SK-N-SH (cell line): ENCODE measurements around the gene VWC2L.

ENCODE experiments used
- EP300 ChIP-seq, 2 experiments: IDR thresholded peaks; 2 replicates each; pipeline versions ENCODE4 v1.4.0 to v1.6.1; 2012; ENCODE audit warnings: borderline replicate concordance in 1 of 2, low read depth in 1 of 2, low read length in 1 of 2
- FOXM1 ChIP-seq: IDR thresholded peaks from 2 replicates; pipeline ENCODE4 v1.4.0; 2012; ENCODE audit warnings: low read depth, mild to moderate bottlenecking
- MXI1 ChIP-seq: IDR thresholded peaks from 2 replicates; pipeline ENCODE4 v1.6.1; 2012; ENCODE audit warnings: mild to moderate bottlenecking, low read depth, low read length, improper control_type of control experiment
- RCOR1 ChIP-seq: fragments of 150-350 bp; IDR thresholded peaks from 2 replicates; pipeline ENCODE4 v1.6.1; 2017; ENCODE audit warnings: antibody characterized with exemption, low read length
- SMC3 ChIP-seq: IDR thresholded peaks from 2 replicates; pipeline ENCODE4 v1.6.1; 2012; ENCODE audit warnings: low read depth, low read length, improper control_type of control experiment
- TEAD4 ChIP-seq: IDR thresholded peaks from 2 replicates; pipeline ENCODE4 v1.4.0; 2012; ENCODE audit warnings: mild to moderate bottlenecking, borderline replicate concordance; ENCODE audit not compliant: insufficient read depth
- YY1 ChIP-seq: IDR thresholded peaks from 2 replicates; pipeline ENCODE4 v1.4.0; 2012; ENCODE audit warnings: low read depth, mild to moderate bottlenecking
- TF ChIP-seq, protein P1 (sequence below): IDR thresholded peaks from 2 replicates; pipeline ENCODE4 v1.4.0; 2012; ENCODE audit warnings: low read depth, borderline replicate concordance
- TF ChIP-seq, protein P2 (sequence below): fragments of 200-600 bp; sonication (generic); IDR thresholded peaks from 2 replicates; pipeline ENCODE4 v1.6.1; 2017; ENCODE audit warnings: antibody characterized with exemption, mild to moderate bottlenecking, moderate library complexity
- TF ChIP-seq, protein P3 (sequence below): IDR thresholded peaks from 2 replicates; pipeline ENCODE4; 2012
- TF ChIP-seq, protein P4 (sequence below): fragments of 150-350 bp; IDR thresholded peaks from 2 replicates; pipeline ENCODE4 v1.6.1; 2017; ENCODE audit warnings: antibody characterized with exemption, low read length, low read depth, borderline replicate concordance

DNA sequence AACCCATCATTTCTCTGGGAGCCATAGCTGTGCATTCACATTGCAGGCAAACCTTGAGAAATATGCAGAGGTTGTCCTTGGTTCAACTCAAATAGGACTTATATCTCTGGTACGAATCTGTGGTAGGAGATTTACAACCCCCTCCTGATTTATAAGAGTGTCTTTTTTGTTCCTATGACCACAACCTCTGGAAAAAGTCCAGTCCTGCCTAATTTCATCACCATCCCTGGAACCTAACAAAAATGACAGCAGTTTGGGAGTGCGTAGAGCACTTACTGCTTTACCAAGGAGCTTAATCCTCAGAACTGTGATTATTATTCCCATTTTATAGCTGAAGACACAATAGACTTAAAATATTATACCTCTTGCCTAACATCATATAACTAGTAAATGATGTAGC lies 66.5 kb downstream of the VWC2L start:
- TF ChIP-seq, protein P1, sequence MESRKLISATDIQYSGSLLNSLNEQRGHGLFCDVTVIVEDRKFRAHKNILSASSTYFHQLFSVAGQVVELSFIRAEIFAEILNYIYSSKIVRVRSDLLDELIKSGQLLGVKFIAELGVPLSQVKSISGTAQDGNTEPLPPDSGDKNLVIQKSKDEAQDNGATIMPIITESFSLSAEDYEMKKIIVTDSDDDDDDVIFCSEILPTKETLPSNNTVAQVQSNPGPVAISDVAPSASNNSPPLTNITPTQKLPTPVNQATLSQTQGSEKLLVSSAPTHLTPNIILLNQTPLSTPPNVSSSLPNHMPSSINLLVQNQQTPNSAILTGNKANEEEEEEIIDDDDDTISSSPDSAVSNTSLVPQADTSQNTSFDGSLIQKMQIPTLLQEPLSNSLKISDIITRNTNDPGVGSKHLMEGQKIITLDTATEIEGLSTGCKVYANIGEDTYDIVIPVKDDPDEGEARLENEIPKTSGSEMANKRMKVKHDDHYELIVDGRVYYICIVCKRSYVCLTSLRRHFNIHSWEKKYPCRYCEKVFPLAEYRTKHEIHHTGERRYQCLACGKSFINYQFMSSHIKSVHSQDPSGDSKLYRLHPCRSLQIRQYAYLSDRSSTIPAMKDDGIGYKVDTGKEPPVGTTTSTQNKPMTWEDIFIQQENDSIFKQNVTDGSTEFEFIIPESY, result no peak
- TF ChIP-seq RCOR1, result no peak
- no peak for TF ChIP-seq MXI1
- no peak for TF ChIP-seq EP300 (IDR thresholded peaks at IDR 0.05; ENCODE audit: borderline replicate concordance in 1 of 2, low read depth in 1 of 2, low read length in 1 of 2)
- no peak for TF ChIP-seq YY1
- TF ChIP-seq, protein P2, sequence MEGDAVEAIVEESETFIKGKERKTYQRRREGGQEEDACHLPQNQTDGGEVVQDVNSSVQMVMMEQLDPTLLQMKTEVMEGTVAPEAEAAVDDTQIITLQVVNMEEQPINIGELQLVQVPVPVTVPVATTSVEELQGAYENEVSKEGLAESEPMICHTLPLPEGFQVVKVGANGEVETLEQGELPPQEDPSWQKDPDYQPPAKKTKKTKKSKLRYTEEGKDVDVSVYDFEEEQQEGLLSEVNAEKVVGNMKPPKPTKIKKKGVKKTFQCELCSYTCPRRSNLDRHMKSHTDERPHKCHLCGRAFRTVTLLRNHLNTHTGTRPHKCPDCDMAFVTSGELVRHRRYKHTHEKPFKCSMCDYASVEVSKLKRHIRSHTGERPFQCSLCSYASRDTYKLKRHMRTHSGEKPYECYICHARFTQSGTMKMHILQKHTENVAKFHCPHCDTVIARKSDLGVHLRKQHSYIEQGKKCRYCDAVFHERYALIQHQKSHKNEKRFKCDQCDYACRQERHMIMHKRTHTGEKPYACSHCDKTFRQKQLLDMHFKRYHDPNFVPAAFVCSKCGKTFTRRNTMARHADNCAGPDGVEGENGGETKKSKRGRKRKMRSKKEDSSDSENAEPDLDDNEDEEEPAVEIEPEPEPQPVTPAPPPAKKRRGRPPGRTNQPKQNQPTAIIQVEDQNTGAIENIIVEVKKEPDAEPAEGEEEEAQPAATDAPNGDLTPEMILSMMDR, result no peak
- no peak for TF ChIP-seq TEAD4
- no peak for TF ChIP-seq FOXM1
- TF ChIP-seq, protein P3, sequence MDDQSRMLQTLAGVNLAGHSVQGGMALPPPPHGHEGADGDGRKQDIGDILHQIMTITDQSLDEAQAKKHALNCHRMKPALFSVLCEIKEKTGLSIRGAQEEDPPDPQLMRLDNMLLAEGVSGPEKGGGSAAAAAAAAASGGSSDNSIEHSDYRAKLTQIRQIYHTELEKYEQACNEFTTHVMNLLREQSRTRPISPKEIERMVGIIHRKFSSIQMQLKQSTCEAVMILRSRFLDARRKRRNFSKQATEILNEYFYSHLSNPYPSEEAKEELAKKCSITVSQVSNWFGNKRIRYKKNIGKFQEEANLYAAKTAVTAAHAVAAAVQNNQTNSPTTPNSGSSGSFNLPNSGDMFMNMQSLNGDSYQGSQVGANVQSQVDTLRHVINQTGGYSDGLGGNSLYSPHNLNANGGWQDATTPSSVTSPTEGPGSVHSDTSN, result no peak
- TF ChIP-seq, protein P4, sequence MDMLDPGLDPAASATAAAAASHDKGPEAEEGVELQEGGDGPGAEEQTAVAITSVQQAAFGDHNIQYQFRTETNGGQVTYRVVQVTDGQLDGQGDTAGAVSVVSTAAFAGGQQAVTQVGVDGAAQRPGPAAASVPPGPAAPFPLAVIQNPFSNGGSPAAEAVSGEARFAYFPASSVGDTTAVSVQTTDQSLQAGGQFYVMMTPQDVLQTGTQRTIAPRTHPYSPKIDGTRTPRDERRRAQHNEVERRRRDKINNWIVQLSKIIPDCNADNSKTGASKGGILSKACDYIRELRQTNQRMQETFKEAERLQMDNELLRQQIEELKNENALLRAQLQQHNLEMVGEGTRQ, result no peak
- TF ChIP-seq SMC3, result no peak
